Panc1 (cell line): ENCODE data around the gene ZSCAN10.
"Not testable (repeated sequence)": the region's sequence is repeated elsewhere in the genome, so short reads cannot be mapped to it uniquely, and the experiment has no call there.

Source experiments
- POLR2AphosphoS5 ChIP-seq: IDR thresholded peaks from 2 replicates; pipeline ENCODE4 v1.6.1; 2012; ENCODE audit warnings: mild to moderate bottlenecking, low read depth, low read length, moderate library complexity
- SIN3A ChIP-seq: IDR thresholded peaks from 2 replicates; pipeline ENCODE4 v1.6.1; 2012; ENCODE audit warnings: low read depth, mild to moderate bottlenecking, low read length, moderate library complexity, borderline replicate concordance; ENCODE audit not compliant: insufficient read depth
- TF ChIP-seq, protein P1 (sequence below): fragments of 450-650 bp; IDR thresholded peaks from 2 replicates; pipeline ENCODE4 v1.5.1; 2017; ENCODE audit warnings: mild to moderate bottlenecking
- TF ChIP-seq, protein P2 (sequence below), 2 experiments: IDR thresholded peaks; 2 replicates each; pipeline ENCODE4 v1.6.1; 2011 to 2012; ENCODE audit warnings: low read depth in 2 of 2, control low read depth in 1 of 2, low read length in 1 of 2, mild to moderate bottlenecking in 1 of 2, moderate library complexity in 1 of 2; ENCODE audit not compliant: insufficient read depth in 1 of 2

DNA sequence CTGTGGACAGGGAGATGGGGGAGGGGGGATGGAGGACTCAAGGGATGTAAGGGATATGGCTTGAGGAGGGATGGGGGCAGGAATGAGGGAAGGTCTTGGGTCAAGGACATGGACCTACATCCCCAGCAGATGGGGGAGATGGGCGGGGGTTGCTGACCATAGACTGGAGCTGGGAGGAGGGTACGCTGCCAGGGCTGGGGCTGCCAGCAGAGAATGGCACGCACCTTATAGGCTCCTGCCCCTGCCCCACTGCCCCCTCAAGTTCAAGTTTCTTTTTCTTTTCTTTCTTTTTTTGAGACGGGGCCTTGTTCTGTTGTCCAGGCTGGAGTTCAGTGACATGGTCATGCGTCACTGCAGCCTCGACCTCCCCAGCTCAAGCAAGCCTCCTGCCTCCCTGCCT lies 23.1 kb downstream of the ZSCAN10 start:
- not testable (repeated sequence) for TF ChIP-seq POLR2AphosphoS5, SIN3A
- TF ChIP-seq, protein P1, sequence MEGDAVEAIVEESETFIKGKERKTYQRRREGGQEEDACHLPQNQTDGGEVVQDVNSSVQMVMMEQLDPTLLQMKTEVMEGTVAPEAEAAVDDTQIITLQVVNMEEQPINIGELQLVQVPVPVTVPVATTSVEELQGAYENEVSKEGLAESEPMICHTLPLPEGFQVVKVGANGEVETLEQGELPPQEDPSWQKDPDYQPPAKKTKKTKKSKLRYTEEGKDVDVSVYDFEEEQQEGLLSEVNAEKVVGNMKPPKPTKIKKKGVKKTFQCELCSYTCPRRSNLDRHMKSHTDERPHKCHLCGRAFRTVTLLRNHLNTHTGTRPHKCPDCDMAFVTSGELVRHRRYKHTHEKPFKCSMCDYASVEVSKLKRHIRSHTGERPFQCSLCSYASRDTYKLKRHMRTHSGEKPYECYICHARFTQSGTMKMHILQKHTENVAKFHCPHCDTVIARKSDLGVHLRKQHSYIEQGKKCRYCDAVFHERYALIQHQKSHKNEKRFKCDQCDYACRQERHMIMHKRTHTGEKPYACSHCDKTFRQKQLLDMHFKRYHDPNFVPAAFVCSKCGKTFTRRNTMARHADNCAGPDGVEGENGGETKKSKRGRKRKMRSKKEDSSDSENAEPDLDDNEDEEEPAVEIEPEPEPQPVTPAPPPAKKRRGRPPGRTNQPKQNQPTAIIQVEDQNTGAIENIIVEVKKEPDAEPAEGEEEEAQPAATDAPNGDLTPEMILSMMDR: not testable (repeated sequence)
- TF ChIP-seq, protein P2, sequence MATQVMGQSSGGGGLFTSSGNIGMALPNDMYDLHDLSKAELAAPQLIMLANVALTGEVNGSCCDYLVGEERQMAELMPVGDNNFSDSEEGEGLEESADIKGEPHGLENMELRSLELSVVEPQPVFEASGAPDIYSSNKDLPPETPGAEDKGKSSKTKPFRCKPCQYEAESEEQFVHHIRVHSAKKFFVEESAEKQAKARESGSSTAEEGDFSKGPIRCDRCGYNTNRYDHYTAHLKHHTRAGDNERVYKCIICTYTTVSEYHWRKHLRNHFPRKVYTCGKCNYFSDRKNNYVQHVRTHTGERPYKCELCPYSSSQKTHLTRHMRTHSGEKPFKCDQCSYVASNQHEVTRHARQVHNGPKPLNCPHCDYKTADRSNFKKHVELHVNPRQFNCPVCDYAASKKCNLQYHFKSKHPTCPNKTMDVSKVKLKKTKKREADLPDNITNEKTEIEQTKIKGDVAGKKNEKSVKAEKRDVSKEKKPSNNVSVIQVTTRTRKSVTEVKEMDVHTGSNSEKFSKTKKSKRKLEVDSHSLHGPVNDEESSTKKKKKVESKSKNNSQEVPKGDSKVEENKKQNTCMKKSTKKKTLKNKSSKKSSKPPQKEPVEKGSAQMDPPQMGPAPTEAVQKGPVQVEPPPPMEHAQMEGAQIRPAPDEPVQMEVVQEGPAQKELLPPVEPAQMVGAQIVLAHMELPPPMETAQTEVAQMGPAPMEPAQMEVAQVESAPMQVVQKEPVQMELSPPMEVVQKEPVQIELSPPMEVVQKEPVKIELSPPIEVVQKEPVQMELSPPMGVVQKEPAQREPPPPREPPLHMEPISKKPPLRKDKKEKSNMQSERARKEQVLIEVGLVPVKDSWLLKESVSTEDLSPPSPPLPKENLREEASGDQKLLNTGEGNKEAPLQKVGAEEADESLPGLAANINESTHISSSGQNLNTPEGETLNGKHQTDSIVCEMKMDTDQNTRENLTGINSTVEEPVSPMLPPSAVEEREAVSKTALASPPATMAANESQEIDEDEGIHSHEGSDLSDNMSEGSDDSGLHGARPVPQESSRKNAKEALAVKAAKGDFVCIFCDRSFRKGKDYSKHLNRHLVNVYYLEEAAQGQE (IDR thresholded peaks at IDR 0.05; ENCODE audit: insufficient read depth in 1 of 2, low read depth in 2 of 2, low read length in 1 of 2): not testable (repeated sequence)
